Measurements from ENCODE around the gene PALM.
A peak's percentile ranks its signal among the peaks of the same experiment; 100 is the strongest.

PALM gene

DNA sequence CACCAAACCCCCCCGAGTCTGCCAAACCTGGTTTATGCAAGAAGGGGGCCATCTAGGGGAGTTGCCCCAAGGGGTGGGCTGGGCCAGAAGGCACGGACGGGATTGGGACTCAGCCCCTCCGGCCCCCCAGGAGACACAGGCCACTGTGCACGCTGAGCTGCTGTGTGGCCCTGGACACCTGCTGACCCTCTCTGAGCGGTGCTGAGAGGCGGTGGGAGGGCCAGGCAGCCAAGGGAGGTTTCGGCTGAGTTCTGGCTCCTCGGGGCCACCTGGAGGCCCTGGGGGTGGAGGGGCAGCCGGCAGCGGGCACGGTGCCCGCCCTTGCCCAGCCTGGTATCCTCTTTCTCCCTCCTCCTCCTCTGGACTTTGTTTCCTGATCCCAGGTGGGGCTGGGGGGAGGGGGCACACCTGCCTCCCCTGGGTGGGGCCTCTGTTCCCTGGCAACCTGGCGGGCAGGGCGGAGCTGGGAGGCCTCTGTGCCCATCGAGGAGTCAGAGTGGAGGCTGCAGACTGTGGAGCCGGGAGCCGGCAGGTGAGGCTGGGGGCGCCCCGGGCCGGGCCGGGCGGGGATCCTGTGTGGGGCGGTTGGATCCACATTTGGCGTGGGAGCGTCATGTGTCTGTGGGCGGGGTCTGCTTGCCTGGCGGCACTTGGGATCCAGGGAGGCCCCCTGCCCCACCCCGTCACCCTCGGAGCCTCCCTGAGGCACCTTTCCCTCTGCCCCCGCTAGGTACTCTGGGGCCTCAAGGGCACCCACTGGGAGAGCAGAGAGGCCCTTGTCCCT, 42.1 kb downstream of the PALM start, which contains the start of gene MISP:
Gene MISP, plus strand, starts transcription at position 473 of the 784 bp plus-strand sequence. CDS start 5,835 bp downstream, outside the sequence.
- DNase-seq (ENCODE audit: low read depth in 4 of 4, low spot score in 1 of 4) = no peak

DNA sequence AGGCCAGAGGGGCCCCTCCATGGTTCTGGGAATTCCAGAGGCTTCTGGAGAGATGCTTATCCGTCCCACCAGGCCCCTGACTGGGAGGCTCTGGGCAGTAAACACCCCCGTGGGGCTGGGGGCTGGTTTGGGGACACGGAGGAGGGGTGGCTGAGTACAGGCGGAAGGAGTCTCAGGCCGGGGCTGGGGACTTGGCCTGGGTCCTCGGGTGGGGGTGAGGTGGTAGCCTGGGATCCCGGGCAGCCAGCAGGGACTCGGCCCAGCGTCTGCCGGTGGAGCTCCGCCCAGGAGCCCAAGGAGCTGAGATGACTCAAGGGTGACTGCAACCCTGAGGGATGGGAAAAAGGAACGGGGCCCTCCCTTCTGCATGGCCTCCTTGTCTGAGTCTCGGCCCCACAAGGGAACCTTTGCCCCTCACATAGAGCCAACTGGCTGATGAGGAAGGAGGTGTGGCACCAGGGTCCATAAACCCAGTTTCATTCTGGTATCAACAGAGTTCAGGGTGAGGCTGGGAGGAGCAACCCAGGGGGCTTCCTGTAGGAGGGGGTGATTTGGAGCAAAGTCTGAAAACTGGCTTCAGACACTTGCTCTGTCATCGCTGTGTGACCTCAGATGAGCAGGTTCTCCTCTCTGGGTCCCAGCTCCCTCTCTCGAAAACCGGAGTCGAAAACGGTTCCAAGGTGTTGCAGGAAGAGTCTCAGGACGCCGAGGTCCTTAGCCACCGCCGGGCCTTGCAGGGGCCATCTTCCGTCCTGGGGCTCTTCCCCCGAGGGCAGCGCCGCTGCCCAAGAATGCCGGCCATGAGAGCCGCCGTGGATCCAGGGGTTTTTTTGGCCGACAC, 43.0 kb downstream of the PALM start:
- no peak for DNase-seq (ENCODE audit: low read depth in 4 of 4, low spot score in 1 of 4)

DNA sequence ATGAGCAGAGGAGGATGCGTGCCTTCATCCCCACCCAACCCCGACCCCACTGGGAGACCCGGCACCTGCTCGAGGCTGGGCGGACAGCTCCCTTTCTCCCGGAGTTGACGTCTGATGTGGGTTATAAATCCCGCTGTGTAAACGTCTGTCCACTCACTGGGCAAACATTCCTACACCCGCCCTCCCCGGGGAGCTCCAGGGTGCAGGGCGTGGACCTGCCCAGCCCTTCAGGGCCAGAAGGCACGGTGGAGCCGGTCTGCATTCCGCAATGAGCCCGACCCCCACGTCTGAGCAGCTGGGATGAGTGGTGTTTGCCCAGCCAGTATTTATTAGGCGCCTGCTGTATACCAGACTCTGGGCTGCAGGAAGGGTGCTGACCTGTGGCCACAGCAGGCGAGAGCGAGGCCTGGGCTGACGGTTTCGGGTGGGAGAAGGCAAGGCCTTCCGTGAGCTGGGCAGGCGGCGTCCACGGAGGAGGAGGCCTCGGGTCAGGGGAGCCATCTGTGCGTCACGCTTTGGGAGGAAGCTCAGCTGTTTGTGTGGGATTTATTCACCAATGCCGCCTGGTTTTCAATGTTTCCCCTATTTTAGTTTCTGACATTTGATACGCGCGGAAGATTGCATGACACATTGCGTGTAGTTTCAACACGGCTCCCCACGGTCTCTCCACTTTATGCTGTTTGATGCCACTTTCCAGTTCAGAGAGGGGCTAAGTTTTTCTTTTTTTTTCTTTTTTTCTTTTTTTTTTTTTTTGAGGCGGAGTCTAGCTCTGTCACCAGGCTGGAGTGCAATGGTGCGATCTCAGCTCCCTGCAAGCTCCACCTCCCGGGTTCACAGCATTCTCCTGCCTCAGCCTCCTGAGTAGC, 44.1 kb downstream of the PALM start:
- DNase-seq (ENCODE audit: low read depth in 4 of 4, low spot score in 1 of 4) = no peak

DNA sequence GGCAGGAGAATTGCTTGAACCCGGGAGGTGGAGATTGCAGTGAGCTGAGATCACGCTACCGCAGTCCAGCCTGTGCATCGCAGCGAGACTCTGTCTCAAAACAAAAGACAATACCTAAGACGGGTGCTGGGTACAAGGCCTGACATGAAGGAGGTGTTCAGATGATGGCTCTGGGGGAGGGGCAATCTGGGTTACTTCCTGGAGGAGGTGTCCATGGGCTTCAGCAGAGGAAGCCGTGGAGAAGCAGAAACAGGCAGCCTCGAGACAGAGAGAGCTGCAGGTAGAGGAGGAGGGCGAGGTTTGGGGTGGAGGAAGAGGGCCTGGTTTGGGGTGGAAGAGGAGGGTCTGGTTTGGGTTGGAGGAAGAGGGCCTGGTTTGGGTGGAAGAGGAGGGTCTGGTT, 45.8 kb downstream of the PALM start:
- DNase-seq (ENCODE audit: low read depth in 4 of 4, low spot score in 1 of 4) = no peak

DNA sequence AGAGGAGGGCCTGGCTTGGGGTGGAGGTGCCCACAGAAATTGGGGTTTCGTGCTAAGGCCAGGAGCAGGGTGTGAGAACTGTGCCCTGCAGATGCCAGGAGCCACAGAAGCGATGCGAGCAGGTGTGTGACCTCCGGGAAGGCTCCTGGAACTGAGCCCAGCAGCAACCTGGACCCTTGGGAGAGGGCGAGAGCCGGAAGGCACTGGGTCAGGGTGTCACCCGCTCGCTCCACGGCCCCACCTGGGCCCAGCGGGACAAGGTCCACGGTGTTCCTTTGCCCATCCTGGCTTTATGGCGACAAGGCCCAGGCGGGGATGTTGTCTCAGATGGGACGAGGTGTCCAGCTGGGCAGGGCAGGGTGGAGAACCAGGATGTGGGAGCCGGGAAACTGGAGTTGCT, 46.3 kb downstream of the PALM start:
- no peak for DNase-seq (ENCODE audit: low read depth in 4 of 4, low spot score in 1 of 4)

DNA sequence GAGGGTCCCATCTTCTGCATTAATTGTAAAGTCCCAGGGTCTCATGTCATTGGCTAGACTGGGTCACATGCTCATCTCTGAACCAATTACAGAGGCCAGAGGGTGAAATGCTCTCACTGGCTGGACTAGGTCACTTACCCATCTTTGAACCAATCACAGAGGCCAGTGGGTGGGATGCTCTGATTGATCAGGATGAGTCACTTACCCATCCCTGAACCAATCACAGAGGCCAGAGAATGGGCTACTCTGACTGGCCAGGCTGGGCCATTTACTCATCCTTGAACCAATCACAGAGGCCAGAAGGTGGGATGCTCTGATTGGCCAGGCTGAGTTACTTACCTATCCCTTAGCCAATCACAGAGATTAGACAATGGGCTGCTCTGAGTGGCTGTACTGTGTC, 47.5 kb downstream of the PALM start:
- DNase-seq (ENCODE audit: low read depth in 4 of 4, low spot score in 1 of 4) = no peak

DNA sequence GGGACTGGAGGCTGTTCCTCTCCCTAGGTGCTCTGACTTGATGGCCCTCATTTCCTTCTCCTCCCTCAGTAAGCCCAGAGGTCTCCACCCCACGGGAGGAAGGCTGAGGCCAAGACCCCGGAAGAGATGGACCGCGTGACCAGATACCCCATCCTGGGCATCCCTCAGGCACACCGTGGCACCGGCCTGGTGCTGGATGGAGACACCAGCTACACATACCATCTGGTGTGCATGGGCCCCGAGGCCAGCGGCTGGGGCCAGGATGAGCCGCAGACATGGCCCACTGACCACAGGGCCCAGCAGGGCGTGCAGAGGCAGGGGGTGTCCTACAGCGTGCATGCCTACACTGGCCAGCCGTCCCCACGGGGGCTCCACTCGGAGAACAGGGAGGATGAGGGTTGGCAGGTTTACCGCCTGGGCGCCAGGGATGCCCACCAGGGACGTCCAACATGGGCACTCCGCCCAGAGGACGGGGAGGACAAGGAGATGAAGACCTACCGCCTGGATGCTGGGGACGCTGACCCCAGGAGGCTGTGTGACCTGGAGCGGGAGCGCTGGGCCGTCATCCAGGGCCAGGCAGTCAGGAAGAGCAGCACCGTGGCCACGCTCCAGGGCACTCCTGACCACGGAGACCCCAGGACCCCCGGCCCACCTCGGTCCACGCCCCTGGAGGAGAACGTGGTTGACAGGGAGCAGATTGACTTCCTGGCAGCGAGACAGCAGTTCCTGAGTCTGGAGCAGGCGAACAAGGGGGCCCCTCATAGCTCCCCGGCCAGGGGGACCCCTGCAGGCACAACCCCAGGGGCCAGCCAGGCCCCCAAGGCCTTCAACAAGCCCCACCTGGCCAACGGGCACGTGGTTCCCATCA, 48.3 kb downstream of the PALM start:
- DNase-seq (ENCODE audit: low read depth in 4 of 4, low spot score in 1 of 4) = no peak

DNA sequence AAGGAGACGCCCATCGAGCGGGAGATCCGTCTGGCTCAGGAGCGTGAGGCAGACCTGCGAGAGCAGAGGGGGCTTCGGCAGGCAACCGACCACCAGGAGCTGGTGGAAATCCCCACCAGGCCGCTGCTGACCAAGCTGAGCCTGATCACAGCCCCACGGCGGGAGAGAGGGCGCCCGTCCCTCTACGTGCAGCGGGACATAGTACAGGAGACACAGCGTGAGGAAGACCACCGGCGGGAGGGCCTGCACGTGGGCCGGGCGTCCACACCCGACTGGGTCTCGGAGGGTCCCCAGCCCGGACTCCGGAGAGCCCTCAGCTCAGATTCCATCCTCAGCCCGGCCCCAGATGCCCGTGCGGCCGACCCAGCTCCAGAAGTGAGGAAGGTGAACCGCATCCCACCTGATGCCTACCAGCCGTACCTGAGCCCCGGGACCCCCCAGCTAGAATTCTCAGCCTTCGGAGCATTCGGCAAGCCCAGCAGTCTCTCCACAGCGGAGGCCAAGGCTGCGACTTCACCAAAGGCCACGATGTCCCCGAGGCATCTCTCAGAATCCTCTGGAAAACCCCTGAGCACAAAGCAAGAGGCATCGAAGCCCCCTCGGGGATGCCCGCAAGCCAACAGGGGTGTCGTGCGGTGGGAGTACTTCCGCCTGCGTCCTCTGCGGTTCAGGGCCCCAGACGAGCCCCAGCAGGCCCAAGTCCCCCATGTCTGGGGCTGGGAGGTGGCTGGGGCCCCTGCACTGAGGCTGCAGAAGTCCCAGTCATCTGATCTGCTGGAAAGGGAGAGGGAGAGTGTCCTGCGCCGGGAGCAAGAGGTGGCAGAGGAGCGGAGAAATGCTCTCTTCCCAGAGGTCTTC, 49.3 kb downstream of the PALM start:
- no peak for DNase-seq (ENCODE audit: low read depth in 4 of 4, low spot score in 1 of 4)

DNA sequence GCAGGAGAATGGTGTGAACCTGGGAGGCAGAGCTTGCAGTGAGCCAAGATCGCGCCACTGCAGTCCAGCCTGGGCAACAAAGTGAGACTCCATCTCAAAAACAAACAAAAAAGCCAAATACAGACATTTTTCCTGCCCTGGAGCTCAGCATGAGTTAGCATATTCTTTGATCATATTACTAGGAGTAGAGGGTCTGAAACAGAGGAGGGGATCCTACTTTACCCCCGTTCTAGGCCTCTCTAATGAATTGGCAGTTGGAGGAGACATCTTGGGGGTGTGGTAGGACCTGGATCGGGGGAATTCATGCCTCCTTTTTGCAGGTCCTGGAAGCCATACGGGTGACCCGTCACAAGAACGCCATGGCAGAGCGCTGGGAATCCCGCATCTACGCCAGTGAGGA, 54.4 kb downstream of the PALM start:
- no peak for DNase-seq (ENCODE audit: low read depth in 4 of 4, low spot score in 1 of 4)

DNA sequence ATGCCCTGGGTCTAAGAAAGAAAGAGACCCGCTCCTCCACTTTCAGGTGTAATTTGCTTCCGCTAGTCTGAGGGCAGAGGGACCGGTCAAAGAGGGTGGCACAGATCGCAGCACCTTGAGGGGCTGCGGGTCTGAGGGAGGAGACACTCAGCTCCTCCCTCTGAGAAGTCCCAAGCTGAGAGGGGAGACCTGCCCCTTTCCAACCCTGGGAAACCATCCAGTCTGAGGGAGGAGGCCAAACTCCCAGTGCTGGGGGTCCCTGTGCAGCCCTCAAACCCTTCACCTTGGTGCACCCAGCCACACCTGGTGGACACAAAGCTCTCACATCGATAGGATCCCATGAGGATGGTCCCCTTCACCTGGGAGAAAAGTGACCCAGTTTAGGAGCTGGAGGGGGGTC, 55.1 kb downstream of the PALM start:
- DNase-seq (ENCODE audit: low read depth in 4 of 4, low spot score in 1 of 4) = no peak

DNA sequence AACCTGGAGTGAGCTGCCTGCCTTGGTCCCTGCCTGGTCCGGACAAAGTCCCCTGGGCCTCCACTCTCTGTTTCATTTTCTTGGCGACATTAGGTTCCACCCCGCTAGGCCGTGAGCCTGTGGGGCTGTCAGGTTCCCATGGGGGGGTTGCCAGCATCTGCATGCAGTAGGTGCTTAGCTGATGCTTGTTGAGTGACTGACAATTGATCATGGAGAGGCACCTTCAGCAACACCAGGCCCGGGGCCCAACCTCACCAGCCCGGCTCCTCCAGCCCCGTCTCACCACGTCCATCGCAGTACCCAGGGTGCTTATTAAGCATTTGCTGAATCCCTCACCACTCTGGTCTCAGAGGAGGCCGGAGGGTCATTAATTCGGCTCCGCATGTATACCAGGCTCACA, 55.6 kb downstream of the PALM start:
- DNase-seq (ENCODE audit: low read depth in 4 of 4, low spot score in 1 of 4) = no peak

DNA sequence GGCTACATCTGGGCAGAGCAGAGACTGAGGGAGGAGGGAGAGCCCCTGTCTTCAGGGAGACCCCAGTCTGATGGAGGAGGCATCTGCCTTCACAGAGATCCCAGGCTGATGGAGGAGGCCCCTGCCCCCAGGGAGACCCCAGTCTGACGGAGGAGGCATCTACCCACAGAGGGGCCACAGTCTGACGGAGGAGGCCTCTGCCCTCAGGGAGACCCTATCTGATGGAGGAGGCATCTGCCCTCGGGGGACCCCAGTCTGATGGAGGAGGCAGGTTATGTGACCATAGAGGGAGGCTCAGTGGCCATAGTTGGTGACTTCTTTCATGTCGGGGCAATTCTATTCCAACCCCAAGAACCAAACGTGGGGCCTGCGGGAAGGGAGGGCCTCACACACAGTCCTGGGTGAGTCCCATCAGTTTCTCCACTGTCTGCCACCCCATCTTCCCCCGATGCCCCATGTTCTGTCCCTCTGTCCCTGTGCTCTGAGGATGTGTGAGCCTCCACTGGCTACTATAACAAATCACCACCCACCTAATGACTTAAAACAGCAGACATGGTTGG, 56.5 kb downstream of the PALM start:
- DNase-seq (ENCODE audit: low read depth in 4 of 4, low spot score in 1 of 4) = no peak

DNA sequence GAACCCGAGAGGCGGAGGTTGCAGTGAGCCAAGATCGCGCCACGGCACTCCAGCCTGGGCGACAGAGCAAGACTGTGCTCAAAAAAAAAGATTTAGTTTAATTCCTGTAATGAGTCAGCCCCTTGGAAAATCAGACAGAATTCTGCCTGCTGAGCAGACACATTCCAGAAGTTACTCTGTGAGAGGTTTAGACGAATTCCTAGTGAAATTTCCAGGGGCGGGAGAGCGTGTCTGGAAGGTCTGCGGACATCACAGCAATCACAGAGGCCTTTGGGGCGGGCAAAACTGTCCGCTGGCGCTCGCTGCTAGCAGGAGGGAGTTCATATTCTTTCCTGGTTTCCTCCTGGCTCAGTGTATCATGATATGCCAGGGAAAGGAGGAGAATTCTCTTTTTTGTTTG, 59.7 kb downstream of the PALM start:
- no peak for DNase-seq (ENCODE audit: low read depth in 4 of 4, low spot score in 1 of 4)

DNA sequence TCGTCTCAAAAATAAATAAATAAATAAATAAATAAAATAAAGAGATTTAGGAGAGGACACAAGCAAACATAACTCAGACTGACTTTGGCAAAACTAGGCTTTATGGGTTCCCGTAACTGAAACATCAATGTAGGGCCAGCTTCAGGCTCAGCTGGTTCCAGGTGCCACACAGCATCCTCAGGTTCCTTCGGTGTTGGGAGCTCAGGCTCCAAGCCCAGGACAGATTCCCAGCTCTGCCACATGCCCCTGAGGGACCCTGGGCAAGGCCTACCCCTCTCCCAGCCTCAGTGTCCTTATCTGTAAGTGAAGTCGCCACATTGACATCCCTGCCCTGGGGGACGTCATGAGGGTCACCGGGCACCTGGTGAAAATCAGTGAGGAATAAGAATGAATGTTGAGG, 60.9 kb downstream of the PALM start:
- DNase-seq (ENCODE audit: low read depth in 4 of 4, low spot score in 1 of 4) = no peak

DNA sequence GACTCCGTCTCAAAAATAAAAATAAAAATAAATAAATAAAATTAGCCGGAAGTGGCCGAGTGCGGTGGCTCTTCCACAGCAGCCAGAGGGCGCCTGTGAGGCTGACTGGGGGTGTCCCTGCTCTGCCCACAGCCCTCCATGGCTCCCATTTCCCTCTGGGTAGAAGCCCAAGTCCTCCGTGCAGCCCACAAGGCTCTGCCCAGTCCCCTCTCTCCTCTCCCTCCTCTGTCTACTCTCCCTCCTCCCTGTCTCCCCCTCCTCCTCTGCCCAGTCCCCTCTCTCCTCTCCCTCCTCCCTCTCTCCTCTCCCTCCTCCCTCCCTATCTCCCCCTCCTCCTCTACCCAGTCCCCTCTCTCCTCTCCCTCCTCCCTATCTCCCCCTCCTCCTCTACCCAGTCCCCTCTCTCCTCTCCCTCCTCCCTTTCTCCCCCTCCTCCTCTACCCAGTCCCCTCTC, 62.6 kb downstream of the PALM start:
- DNase-seq (ENCODE audit: low read depth in 4 of 4, low spot score in 1 of 4) = peak in 1 of 4 experiments; percentile 13

DNA sequence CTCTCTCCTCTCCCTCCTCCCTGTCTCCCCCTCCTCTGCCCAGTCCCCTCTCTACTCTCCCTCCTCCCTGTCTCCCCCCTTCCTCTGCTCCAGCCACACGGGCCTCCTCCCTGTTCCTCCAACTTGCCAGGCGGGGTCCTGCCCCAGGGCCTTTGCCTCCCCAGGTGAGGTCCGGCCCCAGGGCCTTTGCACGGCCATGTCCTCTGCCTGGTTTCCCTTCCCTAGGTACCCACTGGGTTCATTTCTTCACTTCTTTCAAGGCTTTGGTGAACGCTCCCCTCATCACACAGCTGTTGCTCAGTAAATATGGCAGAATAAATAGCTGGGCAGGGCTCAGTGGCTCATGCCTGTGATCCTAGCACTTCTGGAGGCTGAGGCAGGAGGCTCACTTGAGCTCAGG, 63.3 kb downstream of the PALM start:
- DNase-seq (ENCODE audit: low read depth in 4 of 4, low spot score in 1 of 4) = no peak

DNA sequence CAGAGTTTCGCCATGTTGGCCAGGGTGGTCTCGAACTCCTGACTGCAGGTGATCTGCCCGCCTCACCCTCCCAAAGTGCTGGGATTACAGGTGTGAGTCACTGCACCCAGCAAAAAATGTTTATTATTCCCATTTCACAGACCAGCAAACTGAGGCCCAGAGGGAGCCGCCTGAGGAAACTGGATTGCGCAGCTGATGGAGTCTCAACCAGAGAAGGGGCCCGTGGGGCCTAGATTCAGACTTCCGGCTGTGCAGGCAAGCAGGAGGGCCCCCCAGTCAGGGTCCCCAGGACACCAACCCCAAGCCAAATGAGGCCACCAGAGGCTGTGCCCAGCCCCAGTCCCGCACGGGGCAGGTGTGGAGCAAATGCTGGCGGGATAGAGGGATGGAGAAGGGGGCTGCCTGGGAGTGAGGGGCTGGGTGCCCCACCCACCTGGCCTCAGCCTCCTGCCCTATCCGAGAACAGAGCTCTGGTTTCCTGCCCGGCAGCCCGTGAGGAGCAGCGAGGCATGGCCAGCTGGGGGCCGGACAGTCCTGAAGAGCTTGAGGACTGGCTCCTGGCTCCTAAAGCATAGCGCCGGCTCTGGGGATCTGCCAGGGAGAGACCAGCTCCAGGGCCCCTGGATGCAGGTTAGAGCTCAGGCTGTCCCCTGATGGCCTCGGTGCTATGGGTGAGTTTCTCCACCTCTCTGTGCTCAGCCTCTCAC, 64.1 kb downstream of the PALM start:
- no peak for DNase-seq (ENCODE audit: low read depth in 4 of 4, low spot score in 1 of 4)

DNA sequence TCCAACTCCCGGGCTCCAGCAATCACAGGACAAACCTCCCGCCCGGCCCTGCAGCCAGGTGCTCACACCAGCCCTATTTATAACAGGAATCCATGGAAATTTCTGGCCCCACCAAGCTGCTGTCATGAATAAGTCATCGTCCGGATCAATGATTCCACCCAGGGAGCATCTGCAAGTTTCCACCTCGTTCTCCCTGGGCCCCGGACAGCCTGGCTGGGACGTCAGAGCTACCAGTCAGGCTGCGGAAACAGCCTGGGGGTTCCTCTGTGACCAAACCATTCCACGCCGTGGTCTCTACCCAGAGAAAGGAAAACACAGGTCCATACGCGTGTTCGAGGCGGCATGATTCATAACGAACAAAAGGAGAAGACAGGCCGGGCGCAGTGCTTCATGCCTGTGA, 67.8 kb downstream of the PALM start:
- DNase-seq (ENCODE audit: low read depth in 4 of 4, low spot score in 1 of 4) = no peak

Data from stimulated activated CD4-positive, alpha-beta T cell treated with anti-CD3 and anti-CD28 coated beads, Interleukin-1b, Interleukin-23, amount 100 ng/mL, for 24 hours (primary cell).